ENCODE measurements around the gene SLC17A8.

SLC17A8 gene

GRCh38 chr12:100437038-100437841 lies 80.4 kb downstream of the SLC17A8 start:
- no peak for TF ChIP-seq CTCF (conservative IDR thresholded peaks at IDR 0.05; ENCODE audit: low read depth, low read length)
- no peak overlapping the region for H3K4me3 ChIP-seq (ENCODE audit: low read depth, low read length)
- DNase-seq (ENCODE audit: low read depth) = peak; percentile 19

GRCh38 chr12:100439797-100440196 lies 82.9 kb downstream of the SLC17A8 start:
- TF ChIP-seq CTCF (conservative IDR thresholded peaks at IDR 0.05; ENCODE audit: low read depth, low read length) = no peak
- no peak for DNase-seq (ENCODE audit: low read depth)
- no peak overlapping the region for H3K4me3 ChIP-seq (ENCODE audit: low read depth, low read length)

GRCh38 chr12:100442403-100442802 lies 85.5 kb downstream of the SLC17A8 start:
- TF ChIP-seq CTCF (conservative IDR thresholded peaks at IDR 0.05; ENCODE audit: low read depth, low read length) = no peak
- no peak overlapping the region for H3K4me3 ChIP-seq (ENCODE audit: low read depth, low read length)
- peak; percentile 31 for DNase-seq (ENCODE audit: low read depth)

- H3K4me3 ChIP-seq (ENCODE audit: low read depth, low read length) = no peak overlapping the region
- DNase-seq (ENCODE audit: low read depth) = peak; percentile 23
- no peak for TF ChIP-seq CTCF (conservative IDR thresholded peaks at IDR 0.05; ENCODE audit: low read depth, low read length)
These were observed 86.6 kb downstream of the SLC17A8 start for GRCh38 chr12:100443434-100443833.

GRCh38 chr12:100445081-100445481 lies 88.2 kb downstream of the SLC17A8 start:
- TF ChIP-seq CTCF (conservative IDR thresholded peaks at IDR 0.05; ENCODE audit: low read depth, low read length) = no peak
- H3K4me3 ChIP-seq (ENCODE audit: low read depth, low read length) = no peak overlapping the region
- peak; percentile 26 for DNase-seq (ENCODE audit: low read depth)

- no peak for TF ChIP-seq CTCF (conservative IDR thresholded peaks at IDR 0.05; ENCODE audit: low read depth, low read length)
- DNase-seq (ENCODE audit: low read depth) = no peak
- no peak overlapping the region for H3K4me3 ChIP-seq (ENCODE audit: low read depth, low read length)
These were observed 90.5 kb downstream of the SLC17A8 start for GRCh38 chr12:100447381-100447780.

- TF ChIP-seq CTCF (conservative IDR thresholded peaks at IDR 0.05; ENCODE audit: low read depth, low read length) = no peak
- DNase-seq (ENCODE audit: low read depth) = no peak
- H3K4me3 ChIP-seq (ENCODE audit: low read depth, low read length) = no peak overlapping the region
These were observed 91.8 kb downstream of the SLC17A8 start for GRCh38 chr12:100448656-100449055.
